Measurements from ENCODE around the gene ZCCHC10.
"Not testable (repeated sequence)": the region's sequence is repeated elsewhere in the genome, so short reads cannot be mapped to it uniquely, and the experiment has no call there.

The ZCCHC10 gene

DNA sequence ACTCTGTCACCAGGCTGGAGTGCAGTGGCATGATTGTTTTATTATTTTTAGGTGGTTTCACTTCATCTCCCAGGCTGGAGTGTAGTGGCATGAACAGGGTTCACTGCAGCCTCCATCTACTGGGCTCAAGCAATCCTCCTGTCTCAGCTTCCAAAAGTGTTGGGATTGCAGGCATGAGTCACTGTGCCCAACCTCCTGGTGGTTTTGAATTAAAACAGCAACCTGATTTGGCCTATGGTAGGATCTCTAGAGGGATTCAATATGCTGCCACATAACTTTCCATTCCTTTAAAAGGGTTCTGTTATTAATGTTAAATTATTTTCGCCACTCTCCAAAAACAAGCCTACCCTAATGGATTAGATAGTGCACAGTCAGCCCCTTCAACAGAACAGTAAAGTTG lies 15.6 kb upstream of the ZCCHC10 start:
- Histone ChIP-seq H2AFZ (ENCODE audit: low read length) (no peak overlapping the region), H3K9me2 (ENCODE audit: low read depth, low read length) (no peaks in the 10 kb centered on the region), H3K79me2 (ENCODE audit: insufficient read depth, low read length) (no peaks in the 10 kb centered on the region), H3K27ac (ENCODE audit: low read depth, low read length, poor library complexity, severe bottlenecking) (no peak overlapping the region), H3K9ac (ENCODE audit: low read length) (no peak overlapping the region), H3F3A (ENCODE audit: insufficient read depth, low read length) (no peaks in the 10 kb centered on the region), H4K20me1 (ENCODE audit: insufficient read depth, low read length) (no peaks in the 10 kb centered on the region), H3K27me3 (ENCODE audit: insufficient read depth, low read length) (no peaks in the 10 kb centered on the region), H3K36me3 (ENCODE audit: insufficient read depth, low read length) (no peaks in the 10 kb centered on the region), H3K4me2 (ENCODE audit: low read length) (no peak overlapping the region), H3K4me1 (ENCODE audit: insufficient read depth, low read length, severe bottlenecking) (peaks cover 29% of the 10 kb centered on the region), H3K4me3 (ENCODE audit: low read depth, low read length, poor library complexity, severe bottlenecking) (no peak overlapping the region), H3K9me3 (ENCODE audit: low read length) (no peaks in the 10 kb centered on the region)
- TF ChIP-seq, protein P1, sequence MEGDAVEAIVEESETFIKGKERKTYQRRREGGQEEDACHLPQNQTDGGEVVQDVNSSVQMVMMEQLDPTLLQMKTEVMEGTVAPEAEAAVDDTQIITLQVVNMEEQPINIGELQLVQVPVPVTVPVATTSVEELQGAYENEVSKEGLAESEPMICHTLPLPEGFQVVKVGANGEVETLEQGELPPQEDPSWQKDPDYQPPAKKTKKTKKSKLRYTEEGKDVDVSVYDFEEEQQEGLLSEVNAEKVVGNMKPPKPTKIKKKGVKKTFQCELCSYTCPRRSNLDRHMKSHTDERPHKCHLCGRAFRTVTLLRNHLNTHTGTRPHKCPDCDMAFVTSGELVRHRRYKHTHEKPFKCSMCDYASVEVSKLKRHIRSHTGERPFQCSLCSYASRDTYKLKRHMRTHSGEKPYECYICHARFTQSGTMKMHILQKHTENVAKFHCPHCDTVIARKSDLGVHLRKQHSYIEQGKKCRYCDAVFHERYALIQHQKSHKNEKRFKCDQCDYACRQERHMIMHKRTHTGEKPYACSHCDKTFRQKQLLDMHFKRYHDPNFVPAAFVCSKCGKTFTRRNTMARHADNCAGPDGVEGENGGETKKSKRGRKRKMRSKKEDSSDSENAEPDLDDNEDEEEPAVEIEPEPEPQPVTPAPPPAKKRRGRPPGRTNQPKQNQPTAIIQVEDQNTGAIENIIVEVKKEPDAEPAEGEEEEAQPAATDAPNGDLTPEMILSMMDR (IDR thresholded peaks at IDR 0.05; ENCODE audit: low read length) = no peak
- no peak for TF ChIP-seq EZH2 (IDR thresholded peaks at IDR 0.05; ENCODE audit: borderline replicate concordance, low read length)

DNA sequence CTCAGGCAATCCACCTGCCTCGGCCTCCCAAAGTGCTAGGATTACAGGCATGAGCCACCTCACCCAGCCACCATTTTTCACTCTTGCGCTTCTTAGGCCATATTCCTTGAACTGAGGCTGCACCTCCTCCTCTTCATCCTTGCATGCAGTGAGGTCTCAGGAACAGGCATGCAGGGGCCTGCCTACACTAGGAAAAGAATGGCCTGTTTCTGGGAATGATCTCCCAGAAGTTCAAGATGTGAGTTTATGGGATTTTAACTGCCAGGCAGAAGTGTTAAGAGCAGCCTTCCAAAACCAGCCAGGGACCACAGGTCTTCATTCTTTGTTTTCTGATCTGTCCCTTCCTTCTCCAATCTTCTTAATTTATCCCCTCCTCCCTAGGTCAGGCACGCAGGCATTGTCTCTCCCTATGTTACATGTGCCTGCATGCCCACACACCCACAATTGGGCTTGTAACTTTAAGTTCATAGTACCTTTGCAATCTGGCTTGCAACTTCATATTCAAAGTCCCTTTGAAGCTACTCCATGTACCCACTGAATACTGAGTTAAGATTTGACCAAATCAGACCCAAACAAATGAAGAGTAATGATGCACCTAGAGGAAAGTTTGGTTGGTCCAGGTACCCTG lies 14.9 kb upstream of the ZCCHC10 start:
- Histone ChIP-seq H3K9me2 (ENCODE audit: low read depth, low read length) (no peaks in the 10 kb centered on the region), H2AFZ (ENCODE audit: low read length) (no peak overlapping the region), H3K36me3 (ENCODE audit: insufficient read depth, low read length) (no peaks in the 10 kb centered on the region), H3K27ac (ENCODE audit: low read depth, low read length, poor library complexity, severe bottlenecking) (peak overlapping the region; percentile 15), H3K79me2 (ENCODE audit: insufficient read depth, low read length) (no peaks in the 10 kb centered on the region), H3K4me3 (ENCODE audit: low read depth, low read length, poor library complexity, severe bottlenecking) (no peak overlapping the region), H3K9ac (ENCODE audit: low read length) (no peak overlapping the region), H3F3A (ENCODE audit: insufficient read depth, low read length) (no peaks in the 10 kb centered on the region), H3K4me1 (ENCODE audit: insufficient read depth, low read length, severe bottlenecking) (peaks cover 23% of the 10 kb centered on the region), H3K27me3 (ENCODE audit: insufficient read depth, low read length) (no peaks in the 10 kb centered on the region), H3K4me2 (ENCODE audit: low read length) (no peak overlapping the region), H4K20me1 (ENCODE audit: insufficient read depth, low read length) (no peaks in the 10 kb centered on the region), H3K9me3 (ENCODE audit: low read length) (no peaks in the 10 kb centered on the region)
- no peak for TF ChIP-seq EZH2 (IDR thresholded peaks at IDR 0.05; ENCODE audit: borderline replicate concordance, low read length)
- TF ChIP-seq, protein P1 (IDR thresholded peaks at IDR 0.05; ENCODE audit: low read length) = no peak

DNA sequence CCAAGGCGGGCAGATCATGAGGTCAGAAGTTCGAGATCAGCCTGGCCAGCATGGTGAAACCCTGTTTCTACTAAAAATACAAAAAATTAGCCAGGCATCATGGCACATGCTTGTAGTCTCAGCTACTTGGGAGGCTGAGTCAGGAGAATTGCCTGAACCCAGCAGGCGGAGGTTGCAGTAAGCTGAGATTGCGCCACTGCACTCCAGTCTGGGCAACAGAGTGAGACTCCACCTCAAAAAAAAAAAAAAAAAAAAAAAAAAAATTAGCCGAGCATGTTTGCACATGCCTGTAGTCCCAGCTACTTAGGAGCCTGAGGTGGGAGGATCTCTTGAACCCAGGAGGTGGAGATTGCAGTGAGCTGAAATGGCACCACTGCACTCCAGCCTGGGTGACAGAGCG lies 10.3 kb upstream of the ZCCHC10 start:
- H3K9me2 ChIP-seq (ENCODE audit: low read depth, low read length); H3K27me3 ChIP-seq (ENCODE audit: insufficient read depth, low read length); H3K27ac ChIP-seq (ENCODE audit: low read depth, low read length, poor library complexity, severe bottlenecking); H3K79me2 ChIP-seq (ENCODE audit: insufficient read depth, low read length); H3K4me2 ChIP-seq (ENCODE audit: low read length); H2AFZ ChIP-seq (ENCODE audit: low read length); H3K4me3 ChIP-seq (ENCODE audit: low read depth, low read length, poor library complexity, severe bottlenecking); H3K9ac ChIP-seq (ENCODE audit: low read length); H3K9me3 ChIP-seq (ENCODE audit: low read length); H3K36me3 ChIP-seq (ENCODE audit: insufficient read depth, low read length); H4K20me1 ChIP-seq (ENCODE audit: insufficient read depth, low read length); H3F3A ChIP-seq (ENCODE audit: insufficient read depth, low read length): not testable (repeated sequence)
- H3K4me1 ChIP-seq (ENCODE audit: insufficient read depth, low read length, severe bottlenecking) = peaks cover 46% of the 10 kb centered on the region

DNA sequence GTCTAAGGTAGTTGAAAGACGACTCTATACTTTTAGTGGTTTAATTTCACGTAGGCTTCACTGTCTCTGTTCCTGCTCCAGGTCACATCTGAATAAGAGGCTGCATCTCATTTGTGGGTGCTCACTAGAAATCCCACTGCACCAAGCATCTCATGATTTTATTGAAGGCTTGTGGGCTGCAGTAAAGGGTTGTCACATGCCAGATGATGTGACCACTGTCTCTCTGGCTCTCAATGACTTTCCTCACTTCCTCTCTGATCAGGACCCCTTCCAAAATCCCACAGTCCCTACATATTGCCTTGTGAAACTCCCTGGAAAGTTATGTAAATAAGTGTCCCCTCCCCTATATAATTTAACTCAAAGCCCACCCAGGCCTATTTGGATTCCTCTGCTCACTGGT lies 8.9 kb upstream of the ZCCHC10 start:
- H3K27me3 ChIP-seq (ENCODE audit: insufficient read depth, low read length) = no peaks in the 10 kb centered on the region
- no peaks in the 10 kb centered on the region for H3K79me2 ChIP-seq (ENCODE audit: insufficient read depth, low read length)
- no peaks in the 10 kb centered on the region for H3K9me3 ChIP-seq (ENCODE audit: low read length)
- H3K9me2 ChIP-seq (ENCODE audit: low read depth, low read length) = no peaks in the 10 kb centered on the region
- no peak overlapping the region for H3K4me3 ChIP-seq (ENCODE audit: low read depth, low read length, poor library complexity, severe bottlenecking)
- no peak overlapping the region for H3K4me2 ChIP-seq (ENCODE audit: low read length)
- H3K4me1 ChIP-seq (ENCODE audit: insufficient read depth, low read length, severe bottlenecking) = peaks cover 42% of the 10 kb centered on the region
- H3K36me3 ChIP-seq (ENCODE audit: insufficient read depth, low read length) = no peaks in the 10 kb centered on the region
- no peak overlapping the region for H3K9ac ChIP-seq (ENCODE audit: low read length)
- no peak overlapping the region for H2AFZ ChIP-seq (ENCODE audit: low read length)
- H3F3A ChIP-seq (ENCODE audit: insufficient read depth, low read length) = no peaks in the 10 kb centered on the region
- TF ChIP-seq EZH2 (IDR thresholded peaks at IDR 0.05; ENCODE audit: borderline replicate concordance, low read length) = no peak
- TF ChIP-seq, protein P1 (IDR thresholded peaks at IDR 0.05; ENCODE audit: low read length) = no peak
- no peaks in the 10 kb centered on the region for H4K20me1 ChIP-seq (ENCODE audit: insufficient read depth, low read length)
- peak overlapping the region; percentile 92 for H3K27ac ChIP-seq (ENCODE audit: low read depth, low read length, poor library complexity, severe bottlenecking)

Data from OCI-LY1 (cell line).